ENCODE results near the gene STXBP3.

DNA sequence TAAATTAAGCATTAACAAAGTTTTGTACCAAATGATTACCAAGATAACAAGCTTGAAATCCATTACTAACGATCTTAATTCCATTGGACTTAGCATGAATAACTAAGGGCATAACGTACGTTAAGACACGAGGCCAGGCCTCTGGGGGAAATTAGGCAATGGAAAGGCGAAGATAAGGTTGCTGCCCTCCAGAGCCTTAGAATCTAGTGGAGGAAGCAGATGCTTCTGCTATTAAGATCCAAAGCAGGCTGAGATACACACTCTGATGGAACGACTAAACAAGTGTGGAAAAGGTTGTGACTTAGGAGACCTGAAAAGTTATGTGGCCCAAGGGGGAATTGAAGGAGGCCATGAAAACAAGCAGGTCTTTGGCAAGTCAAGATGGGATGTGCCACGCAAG is 104.5 kb downstream of the STXBP3 start:
- TF ChIP-seq, protein P1, sequence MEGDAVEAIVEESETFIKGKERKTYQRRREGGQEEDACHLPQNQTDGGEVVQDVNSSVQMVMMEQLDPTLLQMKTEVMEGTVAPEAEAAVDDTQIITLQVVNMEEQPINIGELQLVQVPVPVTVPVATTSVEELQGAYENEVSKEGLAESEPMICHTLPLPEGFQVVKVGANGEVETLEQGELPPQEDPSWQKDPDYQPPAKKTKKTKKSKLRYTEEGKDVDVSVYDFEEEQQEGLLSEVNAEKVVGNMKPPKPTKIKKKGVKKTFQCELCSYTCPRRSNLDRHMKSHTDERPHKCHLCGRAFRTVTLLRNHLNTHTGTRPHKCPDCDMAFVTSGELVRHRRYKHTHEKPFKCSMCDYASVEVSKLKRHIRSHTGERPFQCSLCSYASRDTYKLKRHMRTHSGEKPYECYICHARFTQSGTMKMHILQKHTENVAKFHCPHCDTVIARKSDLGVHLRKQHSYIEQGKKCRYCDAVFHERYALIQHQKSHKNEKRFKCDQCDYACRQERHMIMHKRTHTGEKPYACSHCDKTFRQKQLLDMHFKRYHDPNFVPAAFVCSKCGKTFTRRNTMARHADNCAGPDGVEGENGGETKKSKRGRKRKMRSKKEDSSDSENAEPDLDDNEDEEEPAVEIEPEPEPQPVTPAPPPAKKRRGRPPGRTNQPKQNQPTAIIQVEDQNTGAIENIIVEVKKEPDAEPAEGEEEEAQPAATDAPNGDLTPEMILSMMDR (IDR thresholded peaks at IDR 0.05) = no peak
- TF ChIP-seq EZH2 (IDR thresholded peaks at IDR 0.05; ENCODE audit: borderline replicate concordance, insufficient read depth, low read depth, low read length, poor library complexity, severe bottlenecking) = no peak

Data from B cell (primary cell).